HG03175 (cell line): ENCODE results near the gene SAMM50.

Source experiments
- ATAC-seq: cut with Tn5 transposase; IDR thresholded peaks from one replicate; pipeline ENCODE4 v1.9.1; 2021; ENCODE audit warnings: mild to moderate bottlenecking, moderate library complexity; ENCODE audit not compliant: unreplicated experiment

The SAMM50 gene

DNA sequence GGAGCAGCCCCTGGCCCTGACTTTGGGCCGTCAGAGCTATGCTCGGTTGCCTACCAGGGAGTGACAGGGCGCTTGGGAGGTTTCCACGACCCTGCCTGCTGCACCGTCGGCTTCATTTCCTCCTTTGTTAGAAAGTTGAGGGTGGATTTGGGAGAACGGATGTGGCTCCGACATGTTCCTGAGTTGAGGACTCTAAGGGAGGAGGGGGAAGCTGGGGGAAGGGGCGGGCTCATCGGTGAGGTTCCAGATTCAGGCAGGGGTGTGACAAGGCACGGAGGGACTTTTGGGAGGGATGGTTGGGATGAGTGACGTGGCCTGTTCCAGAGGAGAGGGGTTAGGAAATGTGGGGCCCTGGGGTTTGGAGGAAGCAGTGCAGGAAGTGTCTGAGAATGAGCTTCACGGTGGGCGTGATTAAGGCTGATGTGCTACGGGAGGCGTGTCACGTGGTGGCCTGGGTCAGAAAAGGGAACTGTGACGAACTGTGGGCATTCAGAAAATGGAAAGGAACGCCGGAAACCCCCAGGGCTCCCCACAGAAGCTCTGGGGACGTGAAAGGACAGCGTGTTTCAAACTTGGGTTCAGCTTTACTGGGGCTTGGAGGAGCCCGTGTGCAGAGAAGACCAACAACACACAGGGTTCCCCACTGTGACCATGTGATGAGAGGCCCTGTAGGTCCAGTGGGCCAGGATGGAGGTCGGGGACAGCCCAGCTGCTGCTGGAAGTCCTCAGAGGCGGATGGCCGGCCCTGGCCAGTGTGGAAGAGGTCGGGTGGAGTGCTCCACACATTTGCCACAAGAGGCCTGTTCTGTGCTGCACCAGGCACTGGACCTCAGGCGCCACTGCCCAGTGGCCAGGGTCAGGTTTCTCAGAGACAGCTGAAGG is 71.6 kb downstream of the SAMM50 start:
- ATAC-seq: peak; percentile 51

DNA sequence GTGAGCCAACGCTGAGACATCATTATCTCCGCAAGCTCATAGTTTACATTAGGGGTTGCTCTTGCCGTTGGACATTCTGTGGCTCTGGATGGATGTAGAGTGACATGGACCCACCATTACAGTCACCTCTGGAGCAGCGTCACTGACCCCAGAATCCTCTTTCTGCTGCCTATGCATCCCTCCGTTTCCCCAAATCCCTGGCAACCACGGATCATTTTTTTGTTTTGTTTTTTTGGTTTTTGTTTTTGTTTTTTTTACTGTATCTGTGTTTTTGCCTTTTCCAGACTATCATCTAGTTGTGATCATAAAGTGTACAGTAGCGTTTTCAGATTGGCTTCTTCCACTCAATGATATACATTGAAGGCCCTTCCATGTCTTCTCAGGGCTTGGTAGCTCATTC is 72.8 kb downstream of the SAMM50 start:
- no peak for ATAC-seq

DNA sequence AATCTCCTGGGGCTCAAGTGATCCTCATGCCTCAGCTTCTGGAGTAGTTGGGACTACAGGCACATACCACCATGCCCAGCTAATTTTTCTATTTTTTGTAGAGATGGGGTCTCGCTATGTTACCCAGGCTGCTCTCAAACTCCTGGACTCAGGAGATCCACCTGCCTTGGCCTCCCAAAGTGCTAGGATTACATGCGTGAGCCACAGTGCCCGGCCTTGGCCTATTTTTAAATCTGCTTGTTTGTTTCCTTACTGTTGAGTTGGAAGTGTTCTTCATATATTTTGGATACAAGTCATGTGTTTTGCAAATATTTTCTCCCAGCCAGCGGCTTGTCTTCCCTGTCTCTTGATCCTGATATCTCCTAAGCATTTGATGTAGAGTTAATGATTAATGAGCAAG is 73.8 kb downstream of the SAMM50 start:
- no peak for ATAC-seq

- no peak for ATAC-seq
These were observed 74.9 kb downstream of the SAMM50 start for GRCh38 chr22:44030051-44030701.

DNA sequence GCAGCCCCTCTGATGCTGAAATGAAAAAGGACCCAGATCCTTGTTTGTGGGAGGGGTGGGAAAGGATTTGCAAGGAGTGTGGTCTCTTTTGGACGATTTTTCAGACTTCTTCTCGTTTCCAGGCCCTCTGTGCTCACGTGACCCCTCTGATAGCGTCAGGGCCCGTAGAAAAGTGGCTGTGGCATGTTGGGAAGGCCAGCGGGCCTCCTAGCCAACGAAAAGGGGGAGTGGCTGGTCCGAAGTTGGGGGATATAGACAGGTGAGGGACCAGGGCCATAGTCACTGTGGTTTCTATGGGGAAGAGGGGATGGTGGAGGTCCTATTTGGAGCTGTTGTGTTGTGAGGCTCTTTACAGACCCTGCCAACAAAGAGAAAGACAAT is 75.5 kb downstream of the SAMM50 start:
- no peak for ATAC-seq

- no peak for ATAC-seq
These were observed 76.1 kb downstream of the SAMM50 start for GRCh38 chr22:44031158-44031952.

- ATAC-seq: no peak
These were observed 77.0 kb downstream of the SAMM50 start for GRCh38 chr22:44032126-44032730.

DNA sequence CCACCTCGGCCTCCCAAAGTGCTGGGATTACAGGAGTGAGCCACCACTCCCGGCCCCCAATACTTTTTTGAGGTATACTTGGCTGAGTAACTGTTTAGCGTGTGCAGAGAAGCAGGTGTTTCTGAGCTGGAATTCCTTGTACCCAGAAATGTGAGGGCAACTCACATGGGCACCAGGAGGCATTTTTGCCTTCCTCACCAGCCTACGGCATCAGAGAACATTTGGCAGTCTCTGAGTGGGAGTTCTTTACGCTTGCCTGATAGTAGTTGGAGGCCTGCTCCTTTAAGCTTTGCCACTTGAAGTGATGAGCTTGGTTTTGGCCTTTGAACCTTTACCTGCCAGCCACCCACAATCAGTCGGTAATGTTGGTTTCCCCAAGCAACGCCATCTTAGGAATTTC is 78.0 kb downstream of the SAMM50 start:
- ATAC-seq: no peak

- ATAC-seq: no peak
These were observed 78.5 kb downstream of the SAMM50 start for GRCh38 chr22:44033694-44034093.

DNA sequence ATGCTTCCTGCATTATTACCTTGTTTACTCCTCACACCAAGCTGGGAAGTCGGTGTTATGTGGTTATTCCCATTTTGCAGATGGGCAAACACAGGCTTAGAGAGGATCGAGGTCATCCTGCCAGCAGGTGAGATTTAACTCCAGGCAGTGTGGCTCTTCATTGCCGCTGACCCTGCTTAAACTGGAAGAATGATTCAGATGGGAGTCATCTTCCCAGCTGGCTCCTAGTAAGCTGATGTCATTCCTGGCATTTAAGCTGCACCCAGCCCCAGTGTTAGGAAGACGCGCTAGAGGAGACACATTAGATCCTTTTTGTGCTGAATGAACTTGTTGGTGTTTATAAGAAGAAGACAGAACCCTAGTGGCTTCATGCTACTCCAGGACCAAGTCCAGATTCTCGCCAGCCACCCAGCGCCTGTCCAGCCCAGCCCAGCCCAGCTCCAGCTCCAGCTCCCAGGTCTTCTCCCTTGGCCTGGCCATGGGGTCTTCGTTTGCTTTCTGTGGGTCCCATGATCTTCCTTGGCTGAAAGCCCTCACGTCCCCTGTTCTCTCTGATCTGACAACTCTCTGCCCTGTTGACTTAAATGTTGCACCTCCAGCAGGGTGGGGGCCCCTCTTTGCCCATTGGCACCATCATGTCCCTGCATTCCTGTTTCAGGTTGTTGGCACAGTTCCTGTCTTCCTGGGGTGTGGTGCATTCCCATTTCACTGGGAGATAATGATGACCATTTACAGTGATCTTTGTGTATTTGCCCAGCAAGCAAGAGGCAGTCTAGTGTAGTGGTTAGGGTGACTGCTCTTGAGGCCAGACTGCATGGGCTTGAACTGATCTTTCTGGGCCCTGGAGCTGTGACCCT is 82.5 kb downstream of the SAMM50 start:
- no peak for ATAC-seq

DNA sequence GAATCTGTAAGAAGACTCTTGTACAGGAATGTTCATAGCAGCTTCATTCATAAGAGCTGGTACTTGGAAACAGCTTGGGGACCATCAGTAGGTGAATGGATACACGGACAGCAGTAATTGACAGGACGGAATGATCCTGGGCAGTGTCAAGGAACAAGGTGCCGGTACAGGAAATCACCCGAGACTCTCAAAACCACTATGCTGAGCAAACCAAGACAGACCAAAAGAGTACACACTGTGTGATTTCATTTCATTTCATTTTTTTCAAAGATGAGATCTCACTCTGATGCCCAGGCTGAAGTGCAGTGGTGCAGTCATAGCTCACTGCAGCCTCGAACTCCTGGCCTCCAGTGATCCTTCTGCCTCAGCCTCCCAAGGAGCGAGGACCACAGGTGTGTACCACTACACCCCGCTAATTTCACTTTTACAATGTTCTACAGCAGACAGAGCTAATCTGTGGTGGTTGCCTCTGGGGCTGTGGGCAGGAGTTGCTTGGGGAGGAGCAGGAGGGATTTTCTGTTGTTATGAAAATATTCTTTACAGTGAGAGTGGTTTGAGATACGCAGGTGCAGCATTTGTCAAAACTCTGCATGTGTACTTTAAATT is 84.4 kb downstream of the SAMM50 start:
- ATAC-seq: no peak

GRCh38 chr22:44042249-44043218 is 87.3 kb downstream of the SAMM50 start:
- ATAC-seq: peak; percentile 84

DNA sequence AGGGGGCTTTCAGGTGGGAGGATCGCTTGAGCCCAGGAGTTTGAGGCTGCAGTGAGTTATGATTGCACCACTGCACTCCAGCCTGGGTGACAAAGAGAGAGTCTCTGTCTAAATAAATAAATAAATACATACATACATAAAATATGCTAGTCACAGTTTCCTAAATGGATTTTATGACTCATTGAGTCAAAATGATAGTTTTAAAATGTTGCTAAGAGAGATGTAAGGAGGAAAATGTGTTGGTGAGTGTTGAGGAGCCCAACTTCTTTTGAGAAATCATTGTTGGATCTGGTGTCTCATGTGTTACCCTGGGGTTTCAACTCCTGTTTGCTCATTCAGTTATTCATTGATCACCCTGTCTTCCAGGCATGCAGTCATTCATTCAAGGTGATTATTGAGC is 89.9 kb downstream of the SAMM50 start:
- ATAC-seq: no peak
